Ammon's horn (tissue), 1 donor: ENCODE measurements around the gene ABR.
"Not testable (repeated sequence)": the region's sequence is repeated elsewhere in the genome, so short reads cannot be mapped to it uniquely, and the experiment has no call there.

Source experiments
- DNase-seq: peaks from one replicate; pipeline ENCODE4 v3.0.0-alpha.2; 2016; ENCODE audit warnings: low spot score

ABR gene

GRCh38 chr17:1173432-1174262 is 6.1 kb downstream of the ABR start:
- no peak for DNase-seq

GRCh38 chr17:1171953-1172352 is 7.8 kb downstream of the ABR start:
- no peak for DNase-seq

- no peak for DNase-seq
These were observed 9.0 kb downstream of the ABR start for GRCh38 chr17:1170739-1171138.

- no peak for DNase-seq
These were observed 9.9 kb downstream of the ABR start for GRCh38 chr17:1169929-1170312.

GRCh38 chr17:1169221-1169928 is 10.4 kb downstream of the ABR start:
- peak; percentile 68 for DNase-seq

- DNase-seq = peak; percentile 70
These were observed 11.1 kb downstream of the ABR start for GRCh38 chr17:1168533-1169220.

GRCh38 chr17:1166276-1166675 is 13.5 kb downstream of the ABR start:
- no peak for DNase-seq

GRCh38 chr17:1165836-1166235 is 13.9 kb downstream of the ABR start:
- DNase-seq = no peak

- no peak for DNase-seq
These were observed 14.7 kb downstream of the ABR start for GRCh38 chr17:1164935-1165556.

GRCh38 chr17:1162116-1162855 is 17.5 kb downstream of the ABR start:
- DNase-seq = no peak

GRCh38 chr17:1160591-1161390 is 19.0 kb downstream of the ABR start:
- DNase-seq = no peak

GRCh38 chr17:1159431-1160180 is 20.2 kb downstream of the ABR start:
- DNase-seq = no peak

- DNase-seq = no peak
These were observed 20.9 kb downstream of the ABR start for GRCh38 chr17:1158879-1159278.

- DNase-seq = no peak
These were observed 22.9 kb downstream of the ABR start for GRCh38 chr17:1156864-1157263.

GRCh38 chr17:1154704-1155103 is 25.1 kb downstream of the ABR start:
- DNase-seq = peak; percentile 85

GRCh38 chr17:1153795-1154546 is 25.8 kb downstream of the ABR start:
- peak; percentile 92 for DNase-seq

GRCh38 chr17:1152582-1152981 is 27.2 kb downstream of the ABR start:
- DNase-seq = not testable (repeated sequence)

- DNase-seq = no peak
These were observed 28.7 kb downstream of the ABR start for GRCh38 chr17:1150863-1151600.

GRCh38 chr17:1149869-1150268 is 29.9 kb downstream of the ABR start:
- no peak for DNase-seq
